Colonic mucosa (tissue), 4 donors: ENCODE results near the gene OR51V1. TPM values are rescaled to one million over a fixed set of nuclear protein-coding genes. Genes with fewer than 3 reads are reported as not detected.
"Not testable (repeated sequence)": the region's sequence is repeated elsewhere in the genome, so short reads cannot be mapped to it uniquely, and the experiment has no call there.

Experiments used
- DNase-seq: peaks from one replicate; pipeline ENCODE4 v3.0.0-alpha.2; 2020
- H3K27ac ChIP-seq: fragments of 200-600 bp; one replicate; pipeline ENCODE4 v1.8.0; 2021
- H3K27me3 ChIP-seq: fragments of 200-600 bp; one replicate; pipeline ENCODE4 v1.8.0; 2021
- H3K36me3 ChIP-seq: fragments of 200-600 bp; one replicate; pipeline ENCODE4 v1.8.0; 2021
- H3K4me1 ChIP-seq: fragments of 200-600 bp; one replicate; pipeline ENCODE4 v1.8.0; 2021; ENCODE audit warnings: mild to moderate bottlenecking
- H3K4me3 ChIP-seq: fragments of 200-600 bp; one replicate; pipeline ENCODE4 v1.8.0; 2021
- H3K9ac ChIP-seq, 2 donors: one replicate each; pipeline ENCODE4 v1.7.0; 2013; ENCODE audit warnings: control low read depth in 2 of 2, low read depth in 2 of 2, low read length in 2 of 2
- H3K9me3 ChIP-seq: fragments of 200-600 bp; one replicate; pipeline ENCODE4 v1.8.0; 2021
- intact Hi-C: fragments of 100-400 bp; cut with DNase I; formaldehyde crosslinking; loops from one replicate; pipeline ENCODE4 v1.14.1; 2022
- total RNA-seq, 2 donors: library from RNA; stranded (reverse); fragmentation: NEBNext Ultra II Directional in 1 of 2; extraction: Animal tissue kit (Norgen Biotek cat#: 25700) in 1 of 2; gene quantifications; one replicate each; pipeline ENCODE4 v1.2.1, GENCODE V29; 2021
- TF ChIP-seq, protein P1 (sequence below): fragments of 200-600 bp; IDR thresholded peaks from one replicate; pipeline ENCODE4 v1.8.0; 2022; ENCODE audit warnings: antibody characterized with exemption, mild to moderate bottlenecking
- donor health status: healthy.
- donor health status: DM: no; HTN: no; CAD: no.
- donor health status: DM: no; HTN: no; CAD: no.

The OR51V1 gene
- total RNA-seq, 2 donors from 2014 or later = not detected

GRCh38 chr11:5192738-5193137 is 7.7 kb downstream of the OR51V1 start:
- Histone ChIP-seq H3K9me3 (no peaks in the 10 kb centered on the region), H3K36me3 (no peaks in the 10 kb centered on the region), H3K4me1 (no peaks in the 10 kb centered on the region), H3K4me3 (no peak overlapping the region), H3K27me3 (no peaks in the 10 kb centered on the region), H3K9ac (no peak overlapping the region), H3K27ac (no peak overlapping the region)
- TF ChIP-seq, protein P1, sequence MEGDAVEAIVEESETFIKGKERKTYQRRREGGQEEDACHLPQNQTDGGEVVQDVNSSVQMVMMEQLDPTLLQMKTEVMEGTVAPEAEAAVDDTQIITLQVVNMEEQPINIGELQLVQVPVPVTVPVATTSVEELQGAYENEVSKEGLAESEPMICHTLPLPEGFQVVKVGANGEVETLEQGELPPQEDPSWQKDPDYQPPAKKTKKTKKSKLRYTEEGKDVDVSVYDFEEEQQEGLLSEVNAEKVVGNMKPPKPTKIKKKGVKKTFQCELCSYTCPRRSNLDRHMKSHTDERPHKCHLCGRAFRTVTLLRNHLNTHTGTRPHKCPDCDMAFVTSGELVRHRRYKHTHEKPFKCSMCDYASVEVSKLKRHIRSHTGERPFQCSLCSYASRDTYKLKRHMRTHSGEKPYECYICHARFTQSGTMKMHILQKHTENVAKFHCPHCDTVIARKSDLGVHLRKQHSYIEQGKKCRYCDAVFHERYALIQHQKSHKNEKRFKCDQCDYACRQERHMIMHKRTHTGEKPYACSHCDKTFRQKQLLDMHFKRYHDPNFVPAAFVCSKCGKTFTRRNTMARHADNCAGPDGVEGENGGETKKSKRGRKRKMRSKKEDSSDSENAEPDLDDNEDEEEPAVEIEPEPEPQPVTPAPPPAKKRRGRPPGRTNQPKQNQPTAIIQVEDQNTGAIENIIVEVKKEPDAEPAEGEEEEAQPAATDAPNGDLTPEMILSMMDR = no peak
- intact Hi-C loops = no loop called here
- no peak for DNase-seq

GRCh38 chr11:5188201-5188600 is 12.3 kb downstream of the OR51V1 start:
- intact Hi-C loops = no loop called here
- no peak for DNase-seq
- TF ChIP-seq, protein P1 = no peak
- Histone ChIP-seq H3K4me1 (no peaks in the 10 kb centered on the region), H3K9me3 (no peaks in the 10 kb centered on the region), H3K36me3 (no peaks in the 10 kb centered on the region), H3K4me3 (no peak overlapping the region), H3K27me3 (no peaks in the 10 kb centered on the region), H3K27ac (no peak overlapping the region), H3K9ac (no peak overlapping the region)

- no peaks in the 10 kb centered on the region for H3K9me3 ChIP-seq
- H3K9ac ChIP-seq = no peak overlapping the region
- H3K27ac ChIP-seq = no peak overlapping the region
- intact Hi-C loops = no loop called here
- DNase-seq = no peak
- TF ChIP-seq, protein P1 = no peak
- no peaks in the 10 kb centered on the region for H3K36me3 ChIP-seq
- H3K4me1 ChIP-seq = no peaks in the 10 kb centered on the region
- H3K27me3 ChIP-seq = no peaks in the 10 kb centered on the region
- H3K4me3 ChIP-seq = no peak overlapping the region
Measured at GRCh38 chr11:5178046-5178837, 22.2 kb downstream of the OR51V1 start.

GRCh38 chr11:5174934-5175333 is 25.5 kb downstream of the OR51V1 start:
- no peak overlapping the region for H3K9ac ChIP-seq
- no peak for DNase-seq
- no peaks in the 10 kb centered on the region for H3K9me3 ChIP-seq
- H3K36me3 ChIP-seq = no peaks in the 10 kb centered on the region
- no peak overlapping the region for H3K4me3 ChIP-seq
- H3K4me1 ChIP-seq = no peaks in the 10 kb centered on the region
- no peaks in the 10 kb centered on the region for H3K27me3 ChIP-seq
- no peak overlapping the region for H3K27ac ChIP-seq
- TF ChIP-seq, protein P1 = no peak
- intact Hi-C loops = no loop called here

- H3K27me3 ChIP-seq = no peaks in the 10 kb centered on the region
- no peak overlapping the region for H3K9ac ChIP-seq
- no peak overlapping the region for H3K4me3 ChIP-seq
- intact Hi-C loops = no loop called here
- no peak overlapping the region for H3K27ac ChIP-seq
- H3K4me1 ChIP-seq = no peaks in the 10 kb centered on the region
- no peaks in the 10 kb centered on the region for H3K36me3 ChIP-seq
- H3K9me3 ChIP-seq = no peaks in the 10 kb centered on the region
- TF ChIP-seq, protein P1 = no peak
- DNase-seq = no peak
Measured at GRCh38 chr11:5171856-5172255, 28.6 kb downstream of the OR51V1 start.

- H3K9ac ChIP-seq, H3K27ac ChIP-seq, H3K9me3 ChIP-seq, H3K4me3 ChIP-seq, intact Hi-C loops, H3K36me3 ChIP-seq, DNase-seq, H3K27me3 ChIP-seq, H3K4me1 ChIP-seq: not testable (repeated sequence)
Measured at GRCh38 chr11:5165898-5166297, 34.6 kb downstream of the OR51V1 start.

- not testable (repeated sequence) for H3K36me3 ChIP-seq, DNase-seq
Measured at GRCh38 chr11:5164807-5165206, 35.7 kb downstream of the OR51V1 start.

DNA sequence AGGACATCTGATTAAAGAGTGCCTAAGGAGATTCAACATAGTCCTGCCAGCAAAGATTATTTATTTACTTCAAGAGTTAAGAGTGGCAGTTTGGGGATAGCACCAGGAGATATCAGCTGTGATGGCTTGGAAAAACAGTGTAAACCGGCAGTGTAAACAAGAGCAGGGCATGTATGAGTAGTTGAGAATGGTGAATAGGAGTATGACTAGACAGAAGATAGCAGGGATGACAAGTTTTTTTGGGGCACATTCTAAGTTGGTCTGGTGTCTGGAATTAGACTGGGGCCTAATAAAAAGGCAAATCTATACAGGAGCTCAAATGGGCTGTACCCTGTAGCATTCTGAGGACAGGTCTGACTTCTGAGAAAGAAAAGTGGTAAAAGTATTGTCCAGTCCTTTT is 39.4 kb downstream of the OR51V1 start:
- H3K9ac ChIP-seq = not testable (repeated sequence)

More at GRCh38 chr11:5164807-5165206, 35.7 kb downstream of the OR51V1 start:
- H3K27me3 ChIP-seq, intact Hi-C loops, H3K4me3 ChIP-seq, H3K27ac ChIP-seq, H3K9ac ChIP-seq, H3K4me1 ChIP-seq, H3K9me3 ChIP-seq: not testable (repeated sequence)

GRCh38 chr11:5160217-5160616 is 40.3 kb downstream of the OR51V1 start:
- H3K36me3 ChIP-seq, H3K4me3 ChIP-seq, H3K4me1 ChIP-seq, intact Hi-C loops, H3K27ac ChIP-seq, H3K9ac ChIP-seq, H3K27me3 ChIP-seq, H3K9me3 ChIP-seq, DNase-seq: not testable (repeated sequence)

More for the DNA sequence above, 39.4 kb downstream of the OR51V1 start:
- intact Hi-C loops, H3K27ac ChIP-seq, DNase-seq, H3K9me3 ChIP-seq, H3K4me1 ChIP-seq, H3K4me3 ChIP-seq, H3K27me3 ChIP-seq, H3K36me3 ChIP-seq: not testable (repeated sequence)
